Type B pancreatic cell (in vitro differentiated cells): ENCODE measurements around the gene CUX1. TPM values are rescaled to one million over a fixed set of nuclear protein-coding genes. Genes with fewer than 3 reads are reported as not detected.
A peak's percentile ranks its signal among the peaks of the same experiment; 100 is the strongest.

ENCODE experiments used
- DNase-seq: peaks from one replicate; pipeline ENCODE4 v3.0.0; 2021; ENCODE audit warnings: mixed read lengths; ENCODE audit not compliant: unreplicated experiment; ENCODE audit errors: extremely low spot score
- H3K27ac Mint-ChIP-seq: 2 replicates; pipeline ENCODE4 v1.8.0; 2021; ENCODE audit warnings: mild to moderate bottlenecking, mixed read lengths
- H3K27me3 Mint-ChIP-seq: 2 replicates; pipeline ENCODE4 v1.8.0; 2021; ENCODE audit warnings: mixed read lengths
- H3K36me3 Mint-ChIP-seq: 2 replicates; pipeline ENCODE4 v1.8.0; 2021; ENCODE audit warnings: mixed read lengths
- H3K4me1 Mint-ChIP-seq: one replicate; pipeline ENCODE4 v1.8.0; 2021; ENCODE audit warnings: mixed read lengths; ENCODE audit not compliant: unreplicated experiment
- H3K4me3 Mint-ChIP-seq: 2 replicates; pipeline ENCODE4 v1.8.0; 2021; ENCODE audit warnings: mild to moderate bottlenecking, mixed read lengths
- H3K9me3 Mint-ChIP-seq: 2 replicates; pipeline ENCODE4 v1.8.0; 2021; ENCODE audit warnings: mixed read lengths
- CTCF ChIP-seq: fragments of 200-600 bp; sonication (generic); conservative IDR thresholded peaks from 2 replicates; pipeline ENCODE4 v1.5.0; 2021; ENCODE audit warnings: antibody characterized with exemption, mild to moderate bottlenecking
- long read RNA-seq: library from polyadenylated mRNA; unstranded; transcript quantifications from one replicate; pipeline ENCODE4 v2.0.0, GENCODE V29; 2020
- total RNA-seq: library from RNA; stranded (reverse); gene quantifications from 2 replicates; pipeline ENCODE4 v1.2.1, GENCODE V29; 2021; ENCODE audit warnings: low replicate concordance

Gene CUX1
- total RNA-seq, result 76.4 and 79.2 TPM in 2 replicates
- long read RNA-seq, partial matches to known transcripts, result 4 of 17 reads
- long read RNA-seq, other reads (novel, unspliced or antisense), result 11 of 17 reads

- Mint-ChIP-seq H3K27ac (peak within 1 kb of the TSS; percentile 90), H3K4me3 (peak within 1 kb of the TSS; percentile 89), H3K4me1 (peaks cover 38% of the 10 kb centered on the region)
These were observed at the start of gene CUX1 for GRCh38 chr7:101817471-101818286. Gene CUX1 (plus strand): TSS chr7:101817626. CDS start chr7:101817640, 14 bp downstream.

GRCh38 chr7:101768280-101768679, 49.1 kb upstream of the CUX1 start:
- Mint-ChIP-seq H3K27me3 (peaks cover 13% of the 10 kb centered on the region), H3K9me3 (no peaks in the 10 kb centered on the region)

More at GRCh38 chr7:101817471-101818286, at the start of gene CUX1:
- Mint-ChIP-seq H3K36me3 (no peaks in the 10 kb centered on the region), H3K27me3 (peaks cover 29% of the 10 kb centered on the region), H3K9me3 (no peaks in the 10 kb centered on the region)
- TF ChIP-seq CTCF, result peak; percentile 34
- no peak for DNase-seq

GRCh38 chr7:101770466-101770865, 47.0 kb upstream of the CUX1 start:
- H3K4me3 Mint-ChIP-seq, result no peak overlapping the region
- no peaks in the 10 kb centered on the region for H3K36me3 Mint-ChIP-seq
- TF ChIP-seq CTCF, result no peak
- H3K27me3 Mint-ChIP-seq, result peaks cover 16% of the 10 kb centered on the region
- DNase-seq, result no peak
- H3K27ac Mint-ChIP-seq, result no peak overlapping the region
- H3K9me3 Mint-ChIP-seq, result no peaks in the 10 kb centered on the region
- H3K4me1 Mint-ChIP-seq, result peaks cover 4% of the 10 kb centered on the region

More at GRCh38 chr7:101768280-101768679, 49.1 kb upstream of the CUX1 start:
- Mint-ChIP-seq H3K4me3 (no peak overlapping the region), H3K36me3 (no peaks in the 10 kb centered on the region), H3K27ac (no peak overlapping the region), H3K4me1 (no peaks in the 10 kb centered on the region)
- TF ChIP-seq CTCF, result no peak
- no peak for DNase-seq

GRCh38 chr7:101772508-101773211, 44.8 kb upstream of the CUX1 start:
- H3K36me3 Mint-ChIP-seq, result no peaks in the 10 kb centered on the region
- no peak for TF ChIP-seq CTCF
- peak overlapping the region; percentile 48 for H3K27ac Mint-ChIP-seq
- peaks cover 4% of the 10 kb centered on the region for H3K4me1 Mint-ChIP-seq
- H3K27me3 Mint-ChIP-seq, result peaks cover 26% of the 10 kb centered on the region
- H3K4me3 Mint-ChIP-seq, result no peak overlapping the region
- DNase-seq, result no peak
- H3K9me3 Mint-ChIP-seq, result no peaks in the 10 kb centered on the region

- no peak for TF ChIP-seq CTCF
- Mint-ChIP-seq H3K36me3 (no peaks in the 10 kb centered on the region), H3K27ac (no peak overlapping the region), H3K9me3 (no peaks in the 10 kb centered on the region), H3K4me1 (peaks cover 4% of the 10 kb centered on the region), H3K27me3 (peaks cover 25% of the 10 kb centered on the region), H3K4me3 (no peak overlapping the region)
- no peak for DNase-seq
These were observed 42.2 kb upstream of the CUX1 start for GRCh38 chr7:101775181-101775580.
